Measurements from ENCODE around the gene BRIP1.

BRIP1 gene

DNA sequence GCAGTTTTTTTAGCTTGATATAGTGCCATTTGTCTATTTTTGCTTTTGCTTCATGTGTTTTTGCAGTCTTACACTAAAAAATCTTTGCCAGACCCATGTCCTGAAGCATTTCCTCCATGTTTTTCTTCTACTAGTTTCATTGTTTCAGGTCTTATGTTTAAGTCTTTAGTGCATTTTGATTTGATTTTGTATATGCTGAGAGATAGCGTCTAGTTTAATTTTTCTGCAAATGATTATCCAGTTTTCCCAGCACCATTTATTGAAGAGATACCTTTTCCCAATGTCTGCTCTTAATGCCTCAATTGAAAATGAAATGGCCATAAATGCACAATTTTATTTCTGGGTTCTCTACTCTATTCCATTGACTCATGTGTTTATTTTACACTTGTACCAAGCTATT is 231.5 kb downstream of the BRIP1 start:
- H3K4me2 ChIP-seq = no peak overlapping the region
- peaks cover 0 to 9% (median 1%) of the 10 kb centered on the region in 10 experiments; a peak in 3 of 20 replicates for H3K4me1 ChIP-seq
- no peak for TF ChIP-seq Cebpa-rat (IDR thresholded peaks at IDR 0.05)
- no peaks in the 10 kb centered on the region for H4K20me1 ChIP-seq
- H3K36me3 ChIP-seq = no peaks in the 10 kb centered on the region
- H3K4me3 ChIP-seq = no peak overlapping the region
- peaks cover 0 to 11% (median 4%) of the 10 kb centered on the region in 11 experiments; a peak in 5 of 22 replicates for H3K9me3 ChIP-seq (replicated peaks in 1 of 11)
- H3K27ac ChIP-seq = no peak overlapping the region
- no peak overlapping the region for H3K9ac ChIP-seq
- no peaks in the 10 kb centered on the region for H3K27me3 ChIP-seq
